Mesendoderm (in vitro differentiated cells): Measurements from ENCODE around the gene SLC22A5.

ENCODE experiments used
- DNase-seq: peaks from one replicate; pipeline ENCODE4 v3.0.0; 2013
- H2AK5ac ChIP-seq: 2 replicates; pipeline ENCODE4 v1.6.1; 2013; ENCODE audit warnings: low read length, inconsistent platforms
- H2BK120ac ChIP-seq: 2 replicates; pipeline ENCODE4 v1.6.1; 2013; ENCODE audit warnings: low read depth, mild to moderate bottlenecking, low read length, moderate library complexity, mixed read lengths
- H2BK15ac ChIP-seq: replicated peaks from 2 replicates; pipeline ENCODE4 v1.6.1; 2013; ENCODE audit warnings: low read depth, mild to moderate bottlenecking, moderate library complexity
- H2BK5ac ChIP-seq: 2 replicates; pipeline ENCODE4 v1.6.1; 2013; ENCODE audit warnings: low read length, inconsistent platforms
- H3K18ac ChIP-seq: 2 replicates; pipeline ENCODE4 v1.6.1; 2013; ENCODE audit warnings: mild to moderate bottlenecking, low read length, mixed read lengths
- H3K23ac ChIP-seq: one replicate; pipeline ENCODE4 v1.6.1; 2013; ENCODE audit warnings: low read length
- H3K27ac ChIP-seq: 2 replicates; pipeline ENCODE4 v1.5.1; 2013; ENCODE audit warnings: low read depth, mild to moderate bottlenecking, inconsistent platforms, low read length, moderate library complexity
- H3K27me3 ChIP-seq: 2 replicates; pipeline ENCODE4 v1.6.1; 2013; ENCODE audit warnings: low read length, control low read depth, mild to moderate bottlenecking, inconsistent platforms; ENCODE audit not compliant: insufficient read depth, poor library complexity
- H3K36me3 ChIP-seq: 2 replicates; pipeline ENCODE4 v1.6.1; 2013; ENCODE audit warnings: low read length, inconsistent platforms; ENCODE audit not compliant: control insufficient read depth, insufficient read depth
- H3K4ac ChIP-seq: one replicate; pipeline ENCODE4 v1.6.1; 2013; ENCODE audit warnings: low read depth, mild to moderate bottlenecking, low read length, moderate library complexity
- H3K4me1 ChIP-seq: 2 replicates; pipeline ENCODE4 v1.6.1; 2013; ENCODE audit warnings: low read depth, low read length, inconsistent platforms; ENCODE audit not compliant: control insufficient read depth
- H3K4me2 ChIP-seq: 2 replicates; pipeline ENCODE4 v1.6.1; 2013; ENCODE audit warnings: low read length
- H3K4me3 ChIP-seq: 2 replicates; pipeline ENCODE4 v1.5.1; 2013; ENCODE audit warnings: mild to moderate bottlenecking, low read length
- H3K56ac ChIP-seq: one replicate; pipeline ENCODE4 v1.6.1; 2013; ENCODE audit warnings: low read length
- H3K79me1 ChIP-seq: 2 replicates; pipeline ENCODE4 v1.6.1; 2013; ENCODE audit warnings: low read length, inconsistent platforms
- H3K79me2 ChIP-seq: 2 replicates; pipeline ENCODE4 v1.6.1; 2013; ENCODE audit warnings: mild to moderate bottlenecking, low read length; ENCODE audit not compliant: control insufficient read depth, insufficient read depth
- H3K9ac ChIP-seq: 2 replicates; pipeline ENCODE4 v1.6.1; 2013; ENCODE audit warnings: low read length, inconsistent platforms
- H4K5ac ChIP-seq: one replicate; pipeline ENCODE4 v1.6.1; 2013; ENCODE audit warnings: low read length
- H4K8ac ChIP-seq: one replicate; pipeline ENCODE4 v1.6.1; 2013; ENCODE audit warnings: low read depth, mild to moderate bottlenecking, control low read depth, low read length, moderate library complexity
- WGBS: extraction: QIAGEN DNeasy Blood & Tissue Kit; methylation state at CpG from one replicate; pipeline ENCODE4 v1.1.7; 2013; ENCODE audit warnings: low lambda C conversion rate, missing lambda C conversion rate; ENCODE audit not compliant: insufficient coverage; ENCODE audit errors: extremely low coverage; 5-methylcytosine and 5-hydroxymethylcytosine counted together

SLC22A5 gene

GRCh38 chr5:132389585-132390286 lies 20.2 kb downstream of the SLC22A5 start:
- no peak overlapping the region for H3K18ac ChIP-seq
- no peak overlapping the region for H2BK15ac ChIP-seq
- H3K79me1 ChIP-seq: no peaks in the 10 kb centered on the region
- H4K8ac ChIP-seq: no peak overlapping the region
- no peaks in the 10 kb centered on the region for H3K4me1 ChIP-seq
- no CpG with 5 or more reads among the region's 10 CpGs for WGBS
- H3K56ac ChIP-seq: no peak overlapping the region
- no peak overlapping the region for H3K4ac ChIP-seq
- H3K9ac ChIP-seq: no peak overlapping the region
- no peaks in the 10 kb centered on the region for H3K27me3 ChIP-seq
- no peak overlapping the region for H3K27ac ChIP-seq
- H3K79me2 ChIP-seq: no peaks in the 10 kb centered on the region
- no peak overlapping the region for H2AK5ac ChIP-seq
- no peak overlapping the region for H3K4me3 ChIP-seq
- no peak overlapping the region for H2BK120ac ChIP-seq
- peak; percentile 94 for DNase-seq
- no peak overlapping the region for H2BK5ac ChIP-seq
- no peak overlapping the region for H4K5ac ChIP-seq
- no peak overlapping the region for H3K23ac ChIP-seq
- no peaks in the 10 kb centered on the region for H3K36me3 ChIP-seq
- H3K4me2 ChIP-seq: no peak overlapping the region

- no peak overlapping the region for H2AK5ac ChIP-seq
- no peak overlapping the region for H4K8ac ChIP-seq
- H3K79me2 ChIP-seq: no peaks in the 10 kb centered on the region
- H2BK120ac ChIP-seq: no peak overlapping the region
- no peak overlapping the region for H3K56ac ChIP-seq
- H3K4me2 ChIP-seq: no peak overlapping the region
- H2BK5ac ChIP-seq: no peak overlapping the region
- H2BK15ac ChIP-seq: no peak overlapping the region
- no peak overlapping the region for H3K23ac ChIP-seq
- no peaks in the 10 kb centered on the region for H3K4me1 ChIP-seq
- WGBS: no CpG with 5 or more reads among the region's 5 CpGs
- no peak overlapping the region for H3K18ac ChIP-seq
- no peaks in the 10 kb centered on the region for H3K79me1 ChIP-seq
- H3K27me3 ChIP-seq: no peaks in the 10 kb centered on the region
- no peak overlapping the region for H3K4ac ChIP-seq
- H3K36me3 ChIP-seq: no peaks in the 10 kb centered on the region
- H4K5ac ChIP-seq: no peak overlapping the region
- H3K9ac ChIP-seq: no peak overlapping the region
- no peak for DNase-seq
- H3K27ac ChIP-seq: no peak overlapping the region
- no peak overlapping the region for H3K4me3 ChIP-seq
Measured at GRCh38 chr5:132391247-132391646, 21.7 kb downstream of the SLC22A5 start.

GRCh38 chr5:132391870-132392269 lies 22.4 kb downstream of the SLC22A5 start:
- Histone ChIP-seq H3K27ac (no peak overlapping the region), H4K5ac (no peak overlapping the region), H4K8ac (no peak overlapping the region), H3K4me1 (no peaks in the 10 kb centered on the region), H3K4me2 (no peak overlapping the region), H3K18ac (no peak overlapping the region), H3K36me3 (no peaks in the 10 kb centered on the region), H3K4me3 (no peak overlapping the region), H3K4ac (no peak overlapping the region), H3K79me2 (no peaks in the 10 kb centered on the region), H2AK5ac (no peak overlapping the region), H3K27me3 (no peaks in the 10 kb centered on the region), H3K23ac (no peak overlapping the region), H3K9ac (no peak overlapping the region), H3K79me1 (no peaks in the 10 kb centered on the region), H2BK5ac (no peak overlapping the region), H2BK15ac (no peak overlapping the region), H2BK120ac (no peak overlapping the region), H3K56ac (no peak overlapping the region)
- DNase-seq: no peak

- H2BK15ac ChIP-seq: no peak overlapping the region
- H3K56ac ChIP-seq: no peak overlapping the region
- no peak overlapping the region for H2AK5ac ChIP-seq
- no peak overlapping the region for H3K4me2 ChIP-seq
- H3K27me3 ChIP-seq: no peaks in the 10 kb centered on the region
- WGBS: no CpG with 5 or more reads among the region's 8 CpGs
- H4K8ac ChIP-seq: no peak overlapping the region
- DNase-seq: no peak
- no peak overlapping the region for H4K5ac ChIP-seq
- no peak overlapping the region for H3K23ac ChIP-seq
- H3K4me3 ChIP-seq: no peak overlapping the region
- H3K18ac ChIP-seq: no peak overlapping the region
- no peak overlapping the region for H3K4ac ChIP-seq
- no peak overlapping the region for H3K27ac ChIP-seq
- no peaks in the 10 kb centered on the region for H3K36me3 ChIP-seq
- H3K9ac ChIP-seq: no peak overlapping the region
- H2BK120ac ChIP-seq: no peak overlapping the region
- no peaks in the 10 kb centered on the region for H3K79me1 ChIP-seq
- no peaks in the 10 kb centered on the region for H3K79me2 ChIP-seq
- H3K4me1 ChIP-seq: no peaks in the 10 kb centered on the region
- H2BK5ac ChIP-seq: no peak overlapping the region
Measured at GRCh38 chr5:132392411-132392810, 22.9 kb downstream of the SLC22A5 start.

- Histone ChIP-seq H4K5ac (no peak overlapping the region), H3K18ac (no peak overlapping the region), H3K79me1 (no peaks in the 10 kb centered on the region), H3K23ac (no peak overlapping the region), H2AK5ac (no peak overlapping the region), H3K4me1 (no peaks in the 10 kb centered on the region), H3K79me2 (no peaks in the 10 kb centered on the region), H3K4me3 (no peak overlapping the region), H2BK15ac (no peak overlapping the region), H2BK120ac (no peak overlapping the region), H3K56ac (no peak overlapping the region), H3K4me2 (no peak overlapping the region), H2BK5ac (no peak overlapping the region), H3K4ac (no peak overlapping the region), H3K36me3 (no peaks in the 10 kb centered on the region), H4K8ac (no peak overlapping the region), H3K27ac (no peak overlapping the region), H3K9ac (no peak overlapping the region), H3K27me3 (no peaks in the 10 kb centered on the region)
- DNase-seq: no peak
- no CpG with 5 or more reads among the region's 6 CpGs for WGBS
Measured at GRCh38 chr5:132392978-132393825, 23.7 kb downstream of the SLC22A5 start.
